Measurements from ENCODE around the gene SAMD3.
"Not testable (repeated sequence)": the region's sequence is repeated elsewhere in the genome, so short reads cannot be mapped to it uniquely, and the experiment has no call there.

The SAMD3 gene

GRCh38 chr6:130170160-130170559 lies 52.6 kb downstream of the SAMD3 start:
- DNase-seq, result not testable (repeated sequence)

DNA sequence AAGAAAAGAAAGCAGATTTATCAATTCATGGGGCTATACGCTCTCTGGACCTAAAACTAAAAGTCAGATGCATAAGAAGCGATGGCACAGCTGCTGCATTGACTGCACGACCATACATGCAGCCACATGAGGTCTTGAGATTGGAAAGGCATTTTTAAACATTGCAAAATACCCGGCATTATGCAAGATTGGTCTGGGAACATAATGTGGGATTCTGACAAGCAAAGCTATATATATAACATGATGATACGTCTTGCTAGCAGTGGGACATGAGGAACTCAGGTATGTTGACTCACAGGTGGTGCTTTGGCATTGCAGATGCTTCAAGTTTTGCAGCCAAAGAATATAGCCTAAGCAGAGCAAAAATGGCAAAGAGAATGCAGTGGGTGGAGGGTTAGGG lies 55.1 kb downstream of the SAMD3 start:
- DNase-seq, result no peak

DNA sequence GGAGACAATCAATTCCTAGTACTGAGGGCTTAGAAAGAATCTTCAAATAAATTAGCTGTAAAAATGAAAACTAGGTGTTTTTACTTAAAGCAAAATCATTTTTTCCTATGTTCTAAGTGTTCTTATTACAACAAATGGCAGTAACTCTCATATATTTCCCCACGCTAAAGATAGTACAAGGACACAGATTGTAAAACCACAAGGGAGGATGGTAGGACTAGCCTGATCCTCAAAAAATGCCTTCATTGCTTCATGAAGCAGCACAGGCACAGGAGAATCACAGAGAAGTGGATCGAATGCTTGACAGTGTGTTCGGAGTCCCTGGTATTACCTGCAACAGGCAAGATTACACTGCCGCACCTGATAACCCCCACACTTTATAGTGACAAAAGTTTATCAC lies 58.5 kb downstream of the SAMD3 start:
- no peak for DNase-seq

GRCh38 chr6:130163266-130163665 lies 59.5 kb downstream of the SAMD3 start:
- DNase-seq, result no peak

- no peak for DNase-seq
Observed at GRCh38 chr6:130162421-130162820, 60.3 kb downstream of the SAMD3 start.

DNA sequence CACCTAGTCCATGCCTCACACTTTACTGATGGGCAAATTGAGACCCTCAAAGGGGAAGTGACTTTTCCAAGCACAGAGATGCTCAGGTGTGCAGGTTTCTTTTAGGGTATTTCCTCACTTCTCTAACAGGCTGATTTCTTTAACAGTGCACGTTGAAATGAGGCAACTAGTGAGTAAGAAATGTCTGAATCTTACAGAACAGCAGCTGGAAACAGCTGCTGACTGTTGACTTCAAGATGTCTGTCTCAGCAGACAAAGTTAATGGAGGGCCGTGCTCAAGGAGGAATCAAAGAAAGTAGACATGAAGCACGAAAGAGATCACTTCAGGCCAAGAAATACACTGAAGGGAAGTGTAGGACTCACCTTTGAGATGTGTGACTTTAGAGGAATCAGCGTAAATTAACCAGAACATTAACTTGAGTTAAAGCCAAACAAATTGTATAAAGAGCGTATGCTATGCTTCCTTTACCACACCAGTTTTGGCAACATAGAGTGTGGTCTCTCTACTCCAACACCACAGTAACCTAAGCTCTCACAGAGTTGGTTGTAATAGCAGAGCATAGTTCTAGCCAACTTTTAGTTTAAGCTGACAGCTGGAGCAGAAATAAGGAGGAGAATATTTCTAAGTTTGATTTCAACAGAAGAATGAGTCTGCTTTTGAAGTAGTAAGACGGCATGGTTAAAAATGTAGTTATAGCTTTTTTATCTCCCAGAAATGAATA lies 60.9 kb downstream of the SAMD3 start:
- no peak for DNase-seq

DNA sequence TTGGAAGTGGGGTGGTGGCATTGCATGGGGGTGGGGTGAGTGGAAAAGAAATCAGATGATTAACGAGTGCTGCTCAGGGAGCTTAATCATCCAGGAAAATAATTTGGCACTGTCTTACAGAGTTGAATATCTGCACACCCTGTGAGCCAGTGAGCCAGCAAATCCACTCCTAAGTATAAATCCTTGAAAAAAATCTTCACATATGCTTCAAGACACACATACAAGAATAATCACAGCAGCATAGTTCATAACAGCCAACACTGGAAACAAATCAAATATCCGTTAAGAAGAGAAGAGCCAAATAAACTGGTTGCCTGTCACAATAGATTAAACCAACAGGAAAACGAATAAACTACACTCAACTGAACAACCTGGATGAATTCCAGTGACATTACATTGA lies 62.8 kb downstream of the SAMD3 start:
- no peak for DNase-seq

GRCh38 chr6:130158548-130158947 lies 64.2 kb downstream of the SAMD3 start:
- no peak for DNase-seq

DNA sequence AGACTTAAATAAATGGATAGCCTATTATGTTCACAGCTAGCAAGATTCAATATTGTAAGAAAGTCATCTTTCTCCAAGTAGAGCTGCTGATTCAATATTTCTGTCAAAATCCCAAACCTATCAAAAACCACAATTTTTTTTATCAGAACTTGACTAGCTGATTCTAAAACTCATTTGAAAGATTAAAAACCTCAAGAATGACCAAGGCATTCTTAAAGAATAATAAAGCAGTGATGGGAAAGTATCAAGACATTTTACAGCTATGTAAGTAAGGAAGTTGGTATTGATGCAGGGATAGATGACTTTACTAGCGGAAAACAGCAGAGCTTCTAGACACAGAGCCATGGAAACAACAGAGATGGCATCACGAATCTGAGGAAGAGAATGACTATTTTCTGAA lies 64.7 kb downstream of the SAMD3 start:
- no peak for DNase-seq

GRCh38 chr6:130156908-130157307 lies 65.8 kb downstream of the SAMD3 start:
- no peak for DNase-seq

- DNase-seq, result no peak
Observed at GRCh38 chr6:130152908-130153510, 69.7 kb downstream of the SAMD3 start.

GRCh38 chr6:130150906-130151305 lies 71.8 kb downstream of the SAMD3 start:
- no peak for DNase-seq

GRCh38 chr6:130149016-130149415 lies 73.7 kb downstream of the SAMD3 start:
- not testable (repeated sequence) for DNase-seq

DNA sequence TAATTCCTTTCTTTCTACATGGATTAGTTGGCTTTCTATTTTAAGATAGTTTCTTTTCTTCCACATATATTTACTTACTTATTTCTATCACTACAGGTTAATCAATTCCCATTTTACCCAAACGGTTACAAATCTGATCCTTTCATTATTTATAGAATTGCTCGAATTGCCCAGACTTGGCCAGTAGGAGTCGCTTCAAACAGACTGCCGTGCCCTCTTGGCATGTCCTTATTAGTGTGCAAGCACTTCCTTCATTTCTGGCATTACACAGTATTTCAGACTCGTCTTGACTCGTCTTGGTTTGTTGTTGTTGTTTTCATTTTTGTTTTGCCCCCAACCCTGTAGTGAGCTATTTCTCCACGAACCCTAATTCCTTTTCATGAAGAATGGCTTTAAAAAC lies 74.6 kb downstream of the SAMD3 start:
- DNase-seq, result no peak

DNA sequence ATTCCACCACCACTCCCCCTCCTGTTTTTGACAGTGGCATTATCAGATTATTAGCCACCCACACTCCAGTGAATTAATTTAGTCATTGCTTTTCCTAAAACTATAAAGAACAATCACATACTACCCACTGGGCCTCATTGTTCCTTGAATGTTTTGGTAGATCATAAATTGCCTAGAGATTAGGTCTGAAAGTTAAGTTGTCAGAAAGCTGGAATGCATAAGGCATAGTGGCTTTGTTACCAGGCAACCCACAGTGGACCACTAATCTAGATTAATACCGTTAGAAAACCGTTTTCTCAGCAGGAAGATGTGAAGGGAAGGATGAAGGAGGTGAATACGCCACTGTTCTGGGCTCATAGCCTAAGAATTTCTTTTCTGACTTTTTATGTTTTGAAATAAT lies 75.6 kb downstream of the SAMD3 start:
- no peak for DNase-seq

DNA sequence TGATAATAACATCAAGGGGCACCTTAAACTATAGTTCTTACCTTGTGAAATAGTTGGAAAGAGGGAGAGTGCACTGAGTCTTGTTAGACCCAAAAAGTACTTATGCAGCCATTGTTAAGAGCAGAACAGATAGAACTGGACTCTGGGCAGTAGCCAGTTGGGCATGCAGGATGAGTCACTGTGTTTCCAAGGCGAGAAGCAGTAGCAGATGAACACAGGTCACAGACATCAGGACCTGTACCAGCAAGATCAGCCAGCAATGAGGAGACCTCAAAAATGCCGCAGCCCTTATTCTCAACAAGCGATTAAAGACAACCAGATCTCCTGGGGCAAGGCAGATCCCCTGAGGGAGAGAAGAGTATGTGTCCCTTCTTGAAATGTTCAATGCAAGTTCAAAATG lies 79.0 kb downstream of the SAMD3 start:
- DNase-seq, result no peak

DNA sequence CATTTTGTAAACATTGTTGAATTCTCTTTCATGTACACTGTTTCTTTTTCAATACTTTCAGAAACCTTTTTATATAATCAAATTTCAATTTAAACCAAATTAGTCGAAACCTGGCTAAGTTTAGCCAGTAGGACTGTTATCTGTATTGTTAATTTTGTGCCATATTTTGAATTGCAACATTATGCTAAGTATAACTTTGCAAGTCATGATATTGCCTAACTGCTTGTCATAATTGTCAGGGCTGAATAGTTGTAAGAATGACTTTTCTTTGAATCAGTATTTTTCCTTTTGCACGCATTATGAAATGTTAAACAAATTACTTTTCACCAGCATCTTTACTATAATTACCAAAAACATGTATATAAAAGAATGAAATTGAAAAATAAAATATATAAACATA lies 82.7 kb downstream of the SAMD3 start:
- DNase-seq, result no peak

DNA sequence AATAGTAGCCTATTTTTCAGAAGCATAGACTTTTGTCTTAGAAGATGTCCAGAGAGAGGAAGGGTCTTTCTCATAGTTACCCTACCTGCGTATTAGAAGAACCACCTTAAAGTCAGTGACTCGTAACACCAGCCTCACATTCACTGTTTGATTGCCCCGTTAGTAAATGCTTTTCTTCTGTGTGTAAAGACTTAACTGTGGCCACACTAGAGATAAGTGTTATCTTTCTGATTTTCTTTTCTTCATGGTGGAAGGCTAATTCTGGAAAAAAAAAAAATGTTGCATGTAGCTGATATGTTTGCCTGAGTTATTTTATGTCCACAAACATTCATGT lies 83.9 kb downstream of the SAMD3 start:
- no peak for DNase-seq

DNA sequence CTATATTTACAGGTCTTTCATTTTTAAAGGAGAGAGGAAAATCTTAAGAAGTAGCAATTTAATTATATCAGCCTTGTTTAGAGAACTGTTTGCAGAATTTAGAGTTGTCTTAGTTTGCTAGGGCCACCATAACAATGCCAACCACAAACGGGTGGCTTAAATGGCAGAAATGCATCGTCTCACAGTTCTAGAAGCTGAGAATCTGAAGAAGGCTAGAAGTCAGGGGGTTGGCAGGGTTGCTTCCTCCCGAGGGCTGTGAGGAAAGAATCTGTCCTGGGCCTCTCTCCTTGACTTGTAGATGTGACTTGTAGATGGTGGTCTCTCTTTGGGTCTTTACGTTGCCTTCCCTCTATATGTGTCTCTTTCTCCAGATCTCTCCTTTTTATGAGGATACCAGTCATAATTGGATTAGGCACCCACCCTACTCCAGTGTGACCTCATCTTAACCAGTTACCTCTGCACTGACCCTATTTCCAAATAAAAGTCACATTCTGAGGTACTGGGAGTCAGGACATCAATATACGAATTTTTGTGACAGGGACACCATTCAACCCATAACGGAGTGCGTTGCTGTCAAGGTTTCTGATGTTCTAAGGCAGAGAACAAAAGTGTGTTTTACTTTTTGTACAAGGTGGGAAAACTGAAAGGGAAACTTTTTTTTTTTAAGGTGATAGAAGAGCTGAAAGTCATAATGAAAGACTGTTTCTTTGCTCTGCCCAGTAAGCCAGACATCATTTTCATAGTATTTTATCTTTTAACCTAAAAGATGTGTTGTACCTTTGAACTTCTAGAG lies 84.4 kb downstream of the SAMD3 start:
- no peak for DNase-seq

GRCh38 chr6:130136798-130137197 lies 86.0 kb downstream of the SAMD3 start:
- DNase-seq, result no peak

GRCh38 chr6:130134582-130134981 lies 88.2 kb downstream of the SAMD3 start:
- DNase-seq, result no peak

GRCh38 chr6:130132286-130132701 lies 90.5 kb downstream of the SAMD3 start:
- no peak for DNase-seq

DNA sequence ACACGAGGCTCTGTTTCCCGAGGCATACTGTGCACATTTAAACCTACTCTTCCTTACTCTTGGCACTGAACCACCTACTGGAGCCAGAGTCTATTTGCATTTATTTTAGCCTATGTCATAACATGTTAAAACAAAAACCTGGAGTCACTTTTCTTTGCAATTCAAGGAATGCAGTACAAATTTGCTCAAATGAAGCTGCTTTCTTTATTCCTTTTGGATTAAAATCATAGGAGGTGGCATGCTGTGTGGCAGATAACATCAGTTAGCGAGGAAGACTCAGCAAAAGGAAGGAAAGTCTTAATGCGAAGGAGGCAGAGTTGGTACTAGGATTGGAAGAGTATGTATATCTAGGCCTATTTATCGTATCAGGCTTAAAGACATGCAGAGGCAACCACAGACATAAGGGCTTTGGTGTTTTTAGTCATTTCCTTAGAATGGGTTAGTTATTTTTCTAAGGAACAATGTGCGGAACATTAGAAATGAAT lies 92.9 kb downstream of the SAMD3 start:
- no peak for DNase-seq

GRCh38 chr6:130128326-130128725 lies 94.4 kb downstream of the SAMD3 start:
- DNase-seq, result no peak
